GM12878 (cell line): ENCODE results near the gene CDC16.

Source experiments
- CTCF ChIP-seq, 3 experiments: IDR thresholded peaks in 2 of 3; conservative IDR thresholded peaks in 1 of 3; 2 replicates each; pipeline ENCODE4 v1.5.1; 2011; ENCODE audit warnings: low read depth in 3 of 3, low read length in 3 of 3, mild to moderate bottlenecking in 3 of 3, control low read depth in 2 of 3, moderate library complexity in 2 of 3, inconsistent platforms in 1 of 3, mixed read lengths in 1 of 3; ENCODE audit not compliant: control insufficient read depth in 2 of 3, insufficient read depth in 1 of 3; ENCODE audit errors: extremely low read depth in 1 of 3
- EP300 ChIP-seq, 2 experiments: fragments of 150-350 bp in 1 of 2; IDR thresholded peaks; 2 replicates each; pipeline ENCODE4 v1.6.1; 2011 to 2012; ENCODE audit warnings: low read depth in 2 of 2, low read length in 2 of 2, borderline replicate concordance in 1 of 2, improper control_type of control experiment in 1 of 2, inconsistent platforms in 1 of 2; ENCODE audit not compliant: control insufficient read depth in 1 of 2
- ESRRA ChIP-seq: IDR thresholded peaks from 2 replicates; pipeline ENCODE4 v1.6.1; 2012; ENCODE audit warnings: mild to moderate bottlenecking, low read length, improper control_type of control experiment
- FOXK2 ChIP-seq: fragments of 450-650 bp; IDR thresholded peaks from 2 replicates; pipeline ENCODE4 v1.6.1; 2017; ENCODE audit warnings: mild to moderate bottlenecking, moderate library complexity
- HCFC1 ChIP-seq: fragments of 150-350 bp; IDR thresholded peaks from 2 replicates; pipeline ENCODE4 v1.6.1; 2014; ENCODE audit warnings: low read length
- KAT2A ChIP-seq: conservative IDR thresholded peaks from 2 replicates; pipeline ENCODE4 v1.6.1; 2011; ENCODE audit warnings: low read depth, low read length; ENCODE audit not compliant: control insufficient read depth
- KDM1A ChIP-seq: fragments of 200-600 bp; sonication (generic); IDR thresholded peaks from 2 replicates; pipeline ENCODE4 v1.6.1; 2016; ENCODE audit warnings: borderline replicate concordance
- MAX ChIP-seq: IDR thresholded peaks from 2 replicates; pipeline ENCODE4 v1.6.1; 2012; ENCODE audit warnings: low read depth, low read length, improper control_type of control experiment
- POLR2A ChIP-seq: IDR thresholded peaks from 2 replicates; pipeline ENCODE4 v1.6.1; 2011; ENCODE audit warnings: low read depth, mild to moderate bottlenecking, low read length
- RCOR1 ChIP-seq: conservative IDR thresholded peaks from 2 replicates; pipeline ENCODE4 v1.6.1; 2012; ENCODE audit warnings: low read depth, low read length, improper control_type of control experiment
- TF ChIP-seq, protein P1 (sequence below): IDR thresholded peaks from 2 replicates; pipeline ENCODE4 v1.6.1; 2011; ENCODE audit warnings: low read depth, low read length, improper control_type of control experiment, borderline replicate concordance
- TF ChIP-seq, protein P2 (sequence below): IDR thresholded peaks from 2 replicates; pipeline ENCODE4 v1.6.1; 2011; ENCODE audit warnings: low read depth, mild to moderate bottlenecking, low read length, moderate library complexity, borderline replicate concordance; ENCODE audit errors: extremely low read depth

DNA sequence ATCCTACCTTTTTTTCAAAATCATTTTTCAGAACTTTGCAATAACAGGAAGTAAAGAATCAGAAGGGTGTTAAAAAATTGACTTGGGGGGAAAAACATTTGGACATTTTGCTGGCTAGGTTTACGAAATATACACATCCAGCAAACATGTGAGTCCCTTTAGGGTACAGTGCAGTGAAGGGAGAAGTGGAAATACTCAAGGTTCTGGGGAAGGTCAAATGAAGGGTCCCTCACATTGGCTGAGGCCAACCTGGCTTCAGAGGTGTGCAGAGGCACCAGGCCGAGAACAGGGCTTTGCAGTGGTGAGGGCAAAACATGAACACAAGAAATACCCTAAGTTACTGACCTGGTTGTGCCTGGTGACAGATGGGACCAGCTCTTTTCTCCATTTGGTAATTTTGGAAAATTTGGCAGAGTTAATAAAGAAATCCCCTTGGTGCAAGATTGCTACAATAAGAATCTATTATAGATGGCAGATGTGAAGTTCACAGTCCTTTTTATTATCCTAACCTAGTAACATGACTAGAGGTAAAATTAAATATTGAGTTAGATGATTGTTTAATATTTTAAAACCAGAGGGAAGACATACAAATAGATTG, 45.2 kb downstream of the CDC16 start:
- no peak for TF ChIP-seq POLR2A
- TF ChIP-seq ESRRA: no peak
- no peak for TF ChIP-seq MAX
- no peak for TF ChIP-seq KDM1A
- no peak for TF ChIP-seq CTCF (IDR thresholded peaks at IDR 0.05 in 2 of 3, conservative IDR thresholded peaks at IDR 0.05 in 1 of 3; ENCODE audit: control insufficient read depth in 2 of 3, extremely low read depth in 1 of 3, insufficient read depth in 1 of 3, low read depth in 3 of 3, low read length in 3 of 3)
- no peak for TF ChIP-seq EP300 (IDR thresholded peaks at IDR 0.05; ENCODE audit: borderline replicate concordance in 1 of 2, control insufficient read depth in 1 of 2, low read depth in 2 of 2, low read length in 2 of 2)
- TF ChIP-seq, protein P1, sequence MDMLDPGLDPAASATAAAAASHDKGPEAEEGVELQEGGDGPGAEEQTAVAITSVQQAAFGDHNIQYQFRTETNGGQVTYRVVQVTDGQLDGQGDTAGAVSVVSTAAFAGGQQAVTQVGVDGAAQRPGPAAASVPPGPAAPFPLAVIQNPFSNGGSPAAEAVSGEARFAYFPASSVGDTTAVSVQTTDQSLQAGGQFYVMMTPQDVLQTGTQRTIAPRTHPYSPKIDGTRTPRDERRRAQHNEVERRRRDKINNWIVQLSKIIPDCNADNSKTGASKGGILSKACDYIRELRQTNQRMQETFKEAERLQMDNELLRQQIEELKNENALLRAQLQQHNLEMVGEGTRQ: no peak
- TF ChIP-seq, protein P2, sequence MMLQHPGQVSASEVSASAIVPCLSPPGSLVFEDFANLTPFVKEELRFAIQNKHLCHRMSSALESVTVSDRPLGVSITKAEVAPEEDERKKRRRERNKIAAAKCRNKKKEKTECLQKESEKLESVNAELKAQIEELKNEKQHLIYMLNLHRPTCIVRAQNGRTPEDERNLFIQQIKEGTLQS: no peak
- no peak for TF ChIP-seq KAT2A
- TF ChIP-seq RCOR1: no peak
- no peak for TF ChIP-seq FOXK2
- no peak for TF ChIP-seq HCFC1
